ENCODE results near the gene AP2S1.
"Not testable (repeated sequence)": the region's sequence is repeated elsewhere in the genome, so short reads cannot be mapped to it uniquely, and the experiment has no call there.

AP2S1 gene

GRCh38 chr19:46815833-46816627 lies 34.6 kb downstream of the AP2S1 start:
- TF ChIP-seq ZNF274 (IDR thresholded peaks at IDR 0.05; ENCODE audit: low read depth, low read length) = no peak
- H3K4me3 ChIP-seq (ENCODE audit: low read length) = no peak overlapping the region

GRCh38 chr19:46813839-46814358 lies 36.7 kb downstream of the AP2S1 start:
- TF ChIP-seq ZNF274 (IDR thresholded peaks at IDR 0.05; ENCODE audit: low read depth, low read length) = no peak
- no peak overlapping the region for H3K4me3 ChIP-seq (ENCODE audit: low read length)

GRCh38 chr19:46812977-46813838 lies 37.4 kb downstream of the AP2S1 start:
- no peak for TF ChIP-seq ZNF274 (IDR thresholded peaks at IDR 0.05; ENCODE audit: low read depth, low read length)
- no peak overlapping the region for H3K4me3 ChIP-seq (ENCODE audit: low read length)

DNA sequence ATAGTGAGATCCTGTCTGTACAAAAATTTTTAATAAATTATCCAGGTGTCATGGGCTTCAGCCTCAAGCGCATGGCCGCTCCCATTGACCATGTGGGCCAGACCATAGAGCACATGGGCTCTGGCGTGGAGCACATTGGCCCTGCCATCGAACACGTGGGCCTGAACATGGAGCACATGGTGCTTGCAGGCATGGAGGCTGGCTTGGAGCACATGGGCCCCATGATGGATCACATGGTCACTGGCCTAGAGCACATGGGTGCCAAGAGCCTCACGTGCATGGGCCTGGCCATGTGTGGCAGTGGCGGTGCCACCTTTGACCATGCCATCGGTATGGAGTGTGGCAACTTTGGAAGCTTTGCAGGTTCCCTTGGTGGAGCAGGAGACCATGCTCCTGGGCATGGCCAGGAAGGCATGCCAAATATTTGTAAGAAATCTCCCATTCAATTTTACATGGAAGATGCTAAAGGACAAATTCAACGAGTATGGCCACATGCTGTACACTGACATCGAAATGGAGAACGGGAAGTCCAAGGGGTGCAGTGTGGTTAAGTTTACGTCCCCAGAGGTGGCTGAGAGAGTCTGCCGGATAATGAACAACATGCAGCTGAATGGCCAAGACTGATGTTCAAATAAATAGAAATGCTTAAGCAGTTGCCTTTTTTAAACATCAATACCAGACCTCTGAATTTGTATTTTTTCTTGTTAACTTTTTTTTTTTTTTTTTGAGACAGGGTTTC lies 40.9 kb downstream of the AP2S1 start:
- no peak overlapping the region for H3K4me3 ChIP-seq (ENCODE audit: low read length)
- TF ChIP-seq ZNF274 (IDR thresholded peaks at IDR 0.05; ENCODE audit: low read depth, low read length) = no peak

- TF ChIP-seq ZNF274 (IDR thresholded peaks at IDR 0.05; ENCODE audit: low read depth, low read length) = no peak
- H3K4me3 ChIP-seq (ENCODE audit: low read length) = no peak overlapping the region
Measured at GRCh38 chr19:46806656-46807055, 44.0 kb downstream of the AP2S1 start.

DNA sequence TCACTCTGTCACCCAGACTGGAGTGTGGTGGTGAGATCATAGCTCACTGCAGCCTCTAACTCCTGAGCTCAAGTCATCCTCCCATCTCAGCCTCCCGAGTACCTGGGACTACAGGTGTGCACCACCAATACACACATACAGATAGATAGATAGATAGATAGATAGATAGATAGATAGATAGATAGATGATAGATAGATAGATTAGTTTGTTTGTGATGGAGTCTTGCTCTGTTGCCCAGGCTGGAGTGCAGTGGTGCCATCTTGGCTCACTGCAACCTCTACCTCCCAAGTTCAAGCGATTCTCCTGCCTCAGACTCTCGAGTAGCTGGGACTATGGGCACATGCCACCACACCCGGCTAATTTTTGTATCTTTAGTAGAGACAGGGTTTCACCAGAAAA lies 46.2 kb downstream of the AP2S1 start:
- H3K4me3 ChIP-seq (ENCODE audit: low read length) = not testable (repeated sequence)

DNA sequence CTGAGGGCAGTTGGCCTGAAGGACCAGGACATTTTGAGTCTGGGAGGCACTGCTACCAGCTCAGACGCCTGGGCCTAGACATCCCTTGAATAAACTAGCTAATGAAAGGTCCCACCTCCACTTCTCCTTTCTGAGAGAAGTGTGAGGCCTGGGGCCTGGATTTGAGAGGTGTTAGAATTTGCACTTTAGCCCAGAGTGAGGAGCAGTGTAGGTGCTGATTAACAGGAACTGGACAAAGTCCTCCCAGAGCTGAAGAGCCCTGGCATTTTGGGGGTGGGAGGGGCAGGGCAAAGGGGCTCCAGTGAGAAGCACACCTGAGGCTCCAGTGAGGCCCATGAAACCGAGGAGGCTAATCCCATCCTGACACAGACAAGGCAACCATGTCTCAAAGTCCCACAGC lies 47.1 kb downstream of the AP2S1 start:
- TF ChIP-seq ZNF274 (IDR thresholded peaks at IDR 0.05; ENCODE audit: low read depth, low read length) = no peak
- H3K4me3 ChIP-seq (ENCODE audit: low read length) = no peak overlapping the region

DNA sequence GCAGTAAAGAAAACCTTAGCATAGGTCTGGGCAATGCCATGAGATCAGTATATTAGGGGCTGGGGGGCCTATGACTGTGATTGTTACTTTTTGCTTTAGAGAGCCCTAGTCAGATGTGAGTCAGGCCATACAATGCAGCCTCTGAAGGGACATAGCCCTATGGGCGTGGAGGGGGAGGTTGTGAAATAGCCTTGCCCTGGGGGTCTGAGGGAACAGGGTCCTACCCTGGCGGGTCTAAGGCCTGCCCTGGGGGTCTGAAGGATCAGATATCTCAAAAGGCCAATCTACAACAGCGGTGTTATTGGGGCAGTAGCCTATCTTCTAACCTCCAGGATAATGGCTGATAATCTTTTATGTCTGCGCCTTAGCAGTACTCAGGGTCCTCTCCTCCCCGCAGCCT lies 48.5 kb downstream of the AP2S1 start:
- TF ChIP-seq ZNF274 (IDR thresholded peaks at IDR 0.05; ENCODE audit: low read depth, low read length) = no peak
- no peak overlapping the region for H3K4me3 ChIP-seq (ENCODE audit: low read length)

DNA sequence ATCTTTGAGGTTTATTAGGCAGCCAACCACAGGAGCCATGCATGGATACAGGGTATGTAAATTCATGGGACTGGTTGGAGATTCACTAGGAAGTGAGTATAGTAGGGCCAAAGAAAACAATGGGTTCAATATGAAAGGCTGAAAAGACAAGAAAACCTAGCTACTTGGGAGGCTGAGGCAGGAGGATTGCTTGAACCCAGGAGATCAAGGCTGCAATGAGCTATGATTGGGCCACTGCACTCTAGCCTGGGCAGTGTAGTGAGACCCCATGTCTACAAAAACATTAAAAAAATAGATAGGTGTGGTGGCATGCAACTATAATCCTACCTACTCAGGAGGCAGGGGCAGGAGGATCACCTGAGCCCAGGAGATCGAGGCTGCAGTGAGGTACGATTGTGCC lies 51.9 kb downstream of the AP2S1 start:
- TF ChIP-seq ZNF274 (IDR thresholded peaks at IDR 0.05; ENCODE audit: low read depth, low read length) = no peak
- no peak overlapping the region for H3K4me3 ChIP-seq (ENCODE audit: low read length)

GRCh38 chr19:46797881-46798280 lies 52.8 kb downstream of the AP2S1 start:
- no peak for TF ChIP-seq ZNF274 (IDR thresholded peaks at IDR 0.05; ENCODE audit: low read depth, low read length)
- no peak overlapping the region for H3K4me3 ChIP-seq (ENCODE audit: low read length)

- TF ChIP-seq ZNF274 (IDR thresholded peaks at IDR 0.05; ENCODE audit: low read depth, low read length) = no peak
- no peak overlapping the region for H3K4me3 ChIP-seq (ENCODE audit: low read length)
Measured at GRCh38 chr19:46791944-46792343, 58.7 kb downstream of the AP2S1 start.

DNA sequence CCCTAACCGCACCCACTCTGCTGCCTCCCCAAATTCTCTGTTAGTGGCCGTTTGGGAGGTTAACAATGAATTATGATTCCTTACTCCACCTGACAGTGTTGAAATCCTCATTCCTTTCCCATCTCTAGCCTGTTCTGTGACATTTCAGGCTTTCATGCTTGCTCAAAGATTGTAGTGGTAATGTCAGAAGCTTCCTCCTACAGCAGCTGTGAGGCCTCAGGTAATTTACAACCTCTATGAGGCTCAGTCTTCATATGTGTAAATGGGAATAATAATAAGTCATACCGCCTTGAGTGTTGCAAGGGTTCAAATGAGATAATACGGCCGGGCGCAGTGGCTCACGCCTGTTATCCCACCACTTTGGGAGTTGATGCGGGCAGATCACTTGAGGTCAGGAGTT lies 61.3 kb downstream of the AP2S1 start:
- TF ChIP-seq ZNF274 (IDR thresholded peaks at IDR 0.05; ENCODE audit: low read depth, low read length) = no peak
- no peak overlapping the region for H3K4me3 ChIP-seq (ENCODE audit: low read length)

- H3K4me3 ChIP-seq (ENCODE audit: low read length) = no peak overlapping the region
- no peak for TF ChIP-seq ZNF274 (IDR thresholded peaks at IDR 0.05; ENCODE audit: low read depth, low read length)
Measured at GRCh38 chr19:46788968-46789338, 61.7 kb downstream of the AP2S1 start.

GRCh38 chr19:46788262-46788967 lies 62.2 kb downstream of the AP2S1 start, which contains the start of gene SLC1A5:
Gene SLC1A5, minus strand, starts transcription at chr19:46788594. Its CDS starts 629 bp downstream, at chr19:46787965.
- H3K4me3 ChIP-seq (ENCODE audit: low read length) = peak within 1 kb of the TSS; percentile 74
- TF ChIP-seq ZNF274 (IDR thresholded peaks at IDR 0.05; ENCODE audit: low read depth, low read length) = no peak

Data from GM08714 (cell line).